GM18505 (cell line): ENCODE results near the gene CNIH2.
"Not testable (repeated sequence)": the region's sequence is repeated elsewhere in the genome, so short reads cannot be mapped to it uniquely, and the experiment has no call there.

Source experiments
- ATAC-seq: cut with Tn5 transposase; IDR thresholded peaks from one replicate; pipeline ENCODE4 v1.9.1; 2021; ENCODE audit not compliant: unreplicated experiment
- POLR2A ChIP-seq: IDR thresholded peaks from 4 replicates; pipeline ENCODE4 v1.6.1; 2011; ENCODE audit warnings: borderline replicate concordance; ENCODE audit not compliant: insufficient read depth, insufficient read length; ENCODE audit errors: extremely low read depth

Gene CNIH2

DNA sequence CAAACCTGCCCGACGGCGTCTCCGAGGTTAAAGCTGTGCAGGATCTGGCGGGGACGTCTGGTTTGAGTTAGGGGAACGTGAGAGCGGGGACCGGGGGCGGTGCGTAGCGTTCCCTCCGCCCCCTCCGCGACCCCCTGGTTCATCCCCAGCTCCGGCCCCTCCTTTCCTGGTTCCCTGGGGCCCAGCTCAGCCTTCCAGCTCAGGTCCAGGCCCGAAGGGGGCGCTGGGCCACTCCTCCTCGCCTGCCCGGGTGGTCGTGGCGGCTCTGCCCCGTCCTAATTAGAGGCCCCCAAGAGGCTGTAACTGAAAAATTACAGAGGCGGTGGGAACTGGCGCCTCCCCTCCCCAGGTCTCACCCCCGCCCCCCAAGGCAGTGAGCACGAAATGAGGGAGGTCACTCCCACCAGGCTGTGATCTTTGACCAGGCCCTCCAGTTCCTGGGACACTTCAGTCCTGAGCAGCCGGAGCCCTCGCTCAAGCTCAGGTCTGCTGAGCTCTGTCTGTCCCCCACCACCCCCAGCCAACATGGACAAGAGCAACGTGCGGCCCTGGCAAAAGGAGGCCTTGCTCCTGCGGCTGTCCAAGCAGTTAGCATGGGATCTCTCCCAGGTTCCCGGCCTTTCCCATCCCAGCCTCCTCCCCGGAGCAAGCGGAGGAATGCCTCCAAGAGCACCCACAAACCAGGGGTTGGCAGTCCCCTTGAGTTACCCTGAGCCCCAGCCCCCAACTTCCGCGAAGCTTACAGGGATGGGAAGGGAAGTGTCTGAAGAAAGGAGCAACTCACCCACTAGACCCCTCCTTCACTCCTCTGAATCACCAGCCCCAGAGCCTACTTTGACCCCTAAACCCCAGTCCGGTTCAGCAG is 35.6 kb downstream of the CNIH2 start:
- TF ChIP-seq POLR2A, result no peak
- ATAC-seq, result no peak

DNA sequence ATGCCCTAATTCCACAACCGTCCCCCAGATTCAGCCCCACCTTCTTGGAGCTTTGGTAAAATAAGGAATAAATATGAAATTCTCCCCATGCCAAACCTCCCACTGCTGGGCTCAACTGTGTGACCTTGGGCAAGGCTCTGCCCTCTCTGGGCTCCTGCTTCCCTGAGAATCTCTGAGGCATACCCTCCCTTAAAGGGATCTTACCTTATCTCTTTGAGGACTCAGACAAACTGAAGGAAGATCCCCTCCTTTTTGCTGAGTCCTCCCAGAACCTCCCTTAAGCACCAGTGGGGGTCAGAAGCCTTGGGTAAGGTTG is 36.2 kb downstream of the CNIH2 start:
- TF ChIP-seq POLR2A, result no peak
- no peak for ATAC-seq

DNA sequence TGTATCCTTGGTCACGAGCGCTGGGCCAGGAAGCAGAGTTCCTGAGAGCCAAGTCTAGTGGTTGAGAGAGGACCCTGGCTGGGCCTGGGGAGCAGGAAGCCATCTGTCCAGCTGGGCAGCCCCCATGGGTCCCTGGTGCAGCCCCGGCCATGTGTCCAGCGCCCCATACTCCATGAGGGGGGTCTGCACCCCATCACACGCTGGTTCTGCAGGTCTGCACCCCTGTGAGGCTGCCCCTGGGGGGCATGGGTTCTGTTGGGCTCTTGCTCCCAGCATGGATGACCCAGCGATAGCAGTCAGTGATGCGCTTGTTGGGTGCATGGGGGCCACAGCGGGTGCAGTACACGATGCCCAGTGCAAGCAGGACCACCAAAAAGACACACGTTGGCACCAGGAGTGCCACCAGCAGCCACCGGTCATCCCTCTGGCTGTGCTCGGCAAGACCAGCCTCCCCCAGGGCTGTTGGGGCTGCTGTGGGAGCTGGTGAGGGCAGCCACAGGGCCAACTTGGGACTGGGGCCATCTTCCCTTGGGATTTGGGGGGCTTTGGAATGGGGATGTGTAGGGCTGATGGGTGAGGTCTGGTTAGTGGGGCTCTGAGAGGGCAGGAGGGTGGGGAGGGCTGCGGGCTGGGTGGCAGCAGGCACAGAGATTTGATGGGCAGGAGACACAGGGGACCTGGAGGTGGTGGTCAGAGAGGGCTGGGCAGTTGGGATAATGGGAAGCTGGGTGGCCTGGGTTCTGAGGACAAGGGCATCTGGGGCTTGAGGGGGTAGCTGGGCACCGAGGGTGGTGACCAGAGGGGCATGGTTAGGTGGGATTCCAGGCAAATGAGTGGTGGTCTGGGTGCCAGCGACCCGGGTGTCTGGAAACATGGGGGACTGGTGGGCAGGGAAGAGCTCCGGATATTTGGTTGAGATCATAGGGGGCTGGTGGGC is 36.9 kb downstream of the CNIH2 start:
- no peak for TF ChIP-seq POLR2A

DNA sequence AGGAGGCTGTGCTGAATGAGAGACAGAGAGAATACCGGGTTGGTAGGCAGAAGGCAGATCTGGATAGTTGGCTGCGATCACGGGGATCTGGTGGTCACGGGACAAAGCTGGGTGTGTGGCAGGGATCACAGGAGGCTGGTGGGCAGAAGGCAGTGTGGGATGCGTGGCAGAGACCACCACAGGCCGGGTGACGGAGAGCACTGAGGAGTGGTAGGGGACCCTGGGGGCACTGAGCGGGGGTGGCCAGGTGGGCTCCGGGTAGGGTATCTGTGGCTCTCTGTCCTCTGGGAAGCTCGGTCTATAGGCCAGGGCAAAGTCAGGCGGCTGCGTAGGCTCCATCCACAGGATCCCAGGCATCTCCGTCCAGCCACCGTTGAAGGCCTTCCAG is 37.5 kb downstream of the CNIH2 start:
- no peak for TF ChIP-seq POLR2A
- ATAC-seq, result no peak

More for the DNA sequence above, 36.9 kb downstream of the CNIH2 start:
- ATAC-seq, result no peak

DNA sequence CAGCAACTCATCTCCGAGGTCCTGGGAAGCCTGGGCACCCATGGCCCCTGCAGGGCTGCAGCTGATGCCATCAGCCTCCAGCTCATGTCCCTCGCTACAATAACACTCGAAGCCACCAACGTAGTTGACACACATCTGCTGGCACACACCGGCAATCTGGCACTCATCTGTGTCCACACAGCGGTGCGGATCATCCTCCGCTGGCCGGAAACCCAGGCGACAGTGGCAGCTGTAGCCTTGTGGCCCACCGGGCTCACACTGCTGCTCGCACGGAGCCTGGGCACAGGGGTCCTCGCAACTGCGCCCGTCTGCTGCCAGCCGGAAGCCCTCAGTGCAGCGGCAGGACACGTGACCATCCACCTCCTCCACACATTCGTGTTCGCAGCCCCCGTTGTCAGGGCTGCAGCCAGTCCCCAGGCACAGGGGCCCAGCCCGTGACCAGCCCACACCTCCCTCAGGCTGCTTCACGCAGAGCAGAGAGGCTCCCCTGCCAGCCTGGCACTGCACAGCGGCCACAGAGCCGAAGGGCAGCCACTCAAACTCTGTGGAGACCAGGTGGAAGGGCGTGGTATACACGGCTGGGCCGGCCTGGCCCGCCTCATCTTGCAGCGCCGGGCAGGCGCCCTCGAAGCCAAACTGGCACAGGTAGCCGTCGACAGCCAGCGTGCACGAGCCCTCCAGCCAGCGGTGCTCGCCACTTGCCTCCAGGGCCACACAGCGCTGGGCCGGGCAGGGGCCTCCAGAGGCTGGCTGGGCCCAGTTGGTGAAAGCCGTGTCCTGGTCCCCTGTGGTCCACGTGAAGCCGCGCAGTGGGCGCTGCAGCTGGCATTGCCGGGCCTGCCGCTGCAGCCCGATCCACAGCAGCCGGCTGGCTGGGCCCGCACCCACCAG is 38.2 kb downstream of the CNIH2 start:
- no peak for TF ChIP-seq POLR2A
- no peak for ATAC-seq

DNA sequence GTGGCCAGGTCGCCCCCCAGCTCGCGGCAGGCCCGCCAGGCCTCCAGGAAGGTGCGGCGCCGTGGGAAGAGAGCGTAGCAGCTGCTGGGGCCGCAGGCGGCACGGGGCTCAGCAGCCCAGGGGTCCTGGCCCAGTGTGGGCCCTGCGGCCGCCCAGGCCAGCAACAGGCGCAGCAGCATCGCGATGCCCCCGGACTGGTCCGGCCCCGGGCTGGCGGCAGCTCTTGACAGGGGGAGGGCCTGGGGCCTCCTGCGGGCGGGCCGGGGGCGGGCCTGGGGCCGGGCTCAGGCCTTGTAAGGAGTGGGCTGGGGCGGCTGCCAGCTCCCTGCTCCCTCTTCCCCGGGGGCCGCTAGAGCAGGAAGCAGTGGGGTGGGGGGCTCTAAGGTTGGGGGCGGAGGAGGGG is 38.9 kb downstream of the CNIH2 start, which contains the start of gene CD248:
CD248 (minus strand) TSS at position 196 of the 403 bp plus-strand sequence; CDS start at position 179, 17 bp downstream.
- ATAC-seq, result no peak
- TF ChIP-seq POLR2A, result no peak

DNA sequence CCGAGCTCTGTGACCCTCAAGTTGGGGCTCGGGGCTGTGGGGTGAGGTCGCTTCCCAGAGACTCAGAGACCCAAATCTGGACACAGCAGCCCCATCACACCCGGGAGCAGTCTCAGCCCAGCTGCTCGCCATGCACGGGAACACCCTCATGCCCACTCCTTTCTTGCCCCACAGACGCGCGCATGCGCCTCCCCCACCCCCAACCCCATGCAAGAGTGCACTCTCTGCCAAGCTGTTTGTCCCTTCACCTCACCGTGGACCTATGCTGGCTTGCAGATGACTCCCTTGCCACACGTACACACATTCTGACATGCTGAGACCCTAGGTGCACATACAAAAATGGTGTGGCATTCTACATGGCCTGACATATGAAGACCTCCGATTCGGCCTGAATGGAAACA is 39.3 kb downstream of the CNIH2 start:
- no peak for ATAC-seq
- no peak for TF ChIP-seq POLR2A

DNA sequence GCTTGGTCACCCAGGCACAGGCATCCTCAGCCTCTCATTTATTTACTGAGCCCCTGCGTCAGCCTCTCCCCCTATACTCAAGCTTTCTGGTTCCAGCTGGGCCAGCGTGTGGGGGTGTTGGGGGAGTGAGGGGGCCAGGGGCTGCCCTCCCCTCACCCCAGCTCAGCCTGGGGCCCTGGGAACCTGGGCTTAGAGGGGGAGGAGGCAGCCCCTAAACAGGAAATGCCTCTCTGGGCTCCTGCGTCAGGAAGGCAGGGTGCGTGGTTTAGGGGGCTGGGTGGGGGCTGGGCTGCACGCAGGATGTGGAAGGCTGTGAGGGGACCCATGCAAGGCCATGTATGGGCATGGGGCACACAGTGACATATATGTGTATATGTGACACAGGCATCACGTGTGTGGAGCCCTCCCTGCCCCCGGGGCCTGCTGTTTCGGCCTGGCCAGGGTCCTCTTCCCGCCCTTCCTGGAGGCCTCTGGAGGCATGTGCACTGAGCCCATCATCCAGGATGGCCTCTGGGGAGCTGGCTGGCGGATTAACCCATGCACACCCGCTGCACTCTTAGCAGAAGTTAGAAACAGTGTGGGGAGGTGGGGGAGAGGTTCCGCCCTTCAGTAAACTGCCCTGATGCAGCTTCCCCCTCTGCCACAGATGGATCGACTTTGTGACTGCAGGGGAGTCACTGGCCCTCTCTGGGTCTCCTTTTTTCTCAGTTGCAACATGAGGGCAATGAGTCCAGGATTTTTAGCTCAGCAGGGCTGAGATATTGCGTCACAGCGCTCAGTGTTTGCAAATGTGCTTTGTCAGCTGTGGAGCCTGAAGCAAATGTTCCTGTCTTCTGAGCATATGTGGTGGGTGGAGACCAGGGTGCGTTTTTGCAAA is 40.0 kb downstream of the CNIH2 start:
- no peak for TF ChIP-seq POLR2A
- ATAC-seq, result no peak

DNA sequence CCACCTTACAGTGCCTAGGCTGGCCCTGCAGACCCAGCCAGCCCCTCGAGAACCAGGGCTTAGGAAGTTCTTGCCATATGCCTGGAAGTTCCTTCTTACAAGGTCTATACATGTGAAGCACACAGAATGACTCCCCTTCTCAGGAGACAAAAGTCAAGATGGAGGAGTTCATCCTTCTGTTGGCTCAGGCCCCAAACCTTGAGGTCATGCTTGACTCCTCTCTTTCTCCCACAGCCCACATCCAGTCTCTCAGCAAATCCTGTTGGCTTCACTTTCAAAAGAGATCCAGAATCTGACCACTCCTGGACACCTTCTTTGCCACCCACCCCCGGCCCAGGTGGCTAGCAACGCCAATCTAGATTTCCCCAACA is 40.6 kb downstream of the CNIH2 start:
- no peak for ATAC-seq
- TF ChIP-seq POLR2A, result no peak

DNA sequence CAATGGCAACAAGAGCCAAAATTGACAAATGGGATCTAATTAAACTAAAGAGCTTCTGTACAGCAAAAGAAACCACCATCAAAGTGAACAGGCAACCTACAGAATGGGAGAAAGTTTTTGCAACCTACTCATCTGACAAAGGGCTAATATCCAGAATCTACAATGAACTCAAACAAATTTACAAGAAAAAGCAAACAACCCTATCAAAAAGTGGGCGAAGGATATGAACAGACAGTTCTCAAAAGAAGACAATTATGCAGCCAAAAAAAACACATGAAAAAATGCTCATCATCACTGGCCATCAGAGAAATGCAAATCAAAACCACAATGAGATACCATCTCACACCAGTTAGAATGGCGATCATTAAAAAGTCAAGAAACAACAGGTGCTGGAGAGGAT is 42.3 kb downstream of the CNIH2 start:
- not testable (repeated sequence) for ATAC-seq

DNA sequence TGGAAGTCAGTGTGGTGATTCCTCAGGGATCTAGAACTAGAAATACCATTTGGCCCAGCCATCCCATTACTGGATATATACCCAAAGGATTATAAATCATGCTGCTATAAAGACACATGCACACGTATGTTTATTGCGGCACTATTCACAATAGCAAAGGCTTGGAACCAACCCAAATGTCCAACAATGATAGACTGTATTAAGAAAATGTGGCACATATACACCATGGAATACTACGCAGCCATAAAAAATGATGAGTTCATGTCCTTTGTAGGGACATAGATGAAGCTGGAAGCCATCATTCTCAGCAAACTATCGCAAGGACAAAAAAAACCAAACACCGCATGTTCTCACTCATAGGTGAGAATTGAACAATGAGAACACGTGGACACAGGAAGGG is 42.8 kb downstream of the CNIH2 start:
- ATAC-seq, result not testable (repeated sequence)

DNA sequence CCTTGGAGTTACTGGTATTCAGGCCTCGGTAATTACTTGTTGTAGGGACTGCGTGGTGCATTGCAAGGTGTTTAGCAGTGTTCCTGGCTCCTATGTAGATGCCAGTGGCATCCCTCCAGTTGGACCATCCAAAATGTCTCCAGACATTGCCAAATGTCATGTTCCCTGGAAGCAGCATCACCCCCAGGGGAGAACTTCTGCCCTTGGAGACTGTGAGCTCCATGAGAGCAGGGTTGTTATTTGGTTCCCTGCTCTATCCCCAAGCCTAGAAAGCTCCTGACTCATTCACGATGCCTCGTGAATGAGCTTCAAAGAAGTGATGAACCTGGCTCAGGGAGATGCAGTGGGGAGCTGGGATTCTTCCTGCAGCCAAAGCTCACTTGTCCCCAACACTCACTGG is 43.6 kb downstream of the CNIH2 start:
- TF ChIP-seq POLR2A, result no peak
- ATAC-seq, result no peak
